ENCODE measurements around the gene SOWAHA. TPM values are rescaled to one million over a fixed set of nuclear protein-coding genes. Genes with fewer than 3 reads are reported as not detected.

The SOWAHA gene
- polyA plus RNA-seq, 2 of the 4 experiments (the other 2 are of a cell fraction): 0.06 to 0.10 TPM

DNA sequence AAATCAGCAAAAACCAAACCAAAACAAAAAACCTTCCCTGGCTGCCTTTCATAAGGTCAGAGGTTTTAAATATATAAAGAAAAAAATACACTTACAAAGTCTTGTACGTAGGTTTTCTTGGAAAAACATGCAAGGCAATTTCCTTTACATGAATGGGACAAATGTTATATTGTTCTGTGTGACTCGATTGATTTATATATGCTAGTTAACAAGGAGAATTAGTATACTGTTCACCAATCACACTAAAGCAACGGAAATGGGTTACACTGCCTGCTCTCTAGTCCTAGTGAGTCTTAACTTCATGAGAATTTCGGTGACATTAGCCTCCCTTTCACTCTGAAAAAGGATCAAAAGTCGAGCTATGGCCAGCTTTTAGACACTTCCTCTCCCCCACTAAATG, 47.6 kb downstream of the SOWAHA start:
- CTCF ChIA-PET: interaction anchor here (4.0 to 7.6 kb wide), 2 partner anchors 9 to 32 kb away, joined by 13 to 69 read pairs; partner anchors contain the start of gene SHROOM1
- Histone ChIP-seq H3K27ac (no peak overlapping the region), H3K4me2 (no peak overlapping the region), H3K4me3 (no peak overlapping the region), H3K9me3 (no peaks in the 10 kb centered on the region), H3K4me1 (peaks cover 4% of the 10 kb centered on the region; the same call in 1 of the 3 replicates)
- POLR2A ChIA-PET: no interaction called here
- ATAC-seq (no peak), DNase-seq (ENCODE audit: low read depth in 1 of 2, low spot score in 1 of 2) (no peak), FAIRE-seq (no peak)
- TF ChIP-seq HOXB5 (CRISPR knock-in tag; IDR thresholded peaks at IDR 0.05) (no peak), TP53 (CRISPR knock-in tag; IDR thresholded peaks at IDR 0.05) (no peak), BCL3 (IDR thresholded peaks at IDR 0.05) (no peak), ATOH8 (CRISPR knock-in tag; IDR thresholded peaks at IDR 0.05; ENCODE audit: low read depth) (no peak), JUNB (IDR thresholded peaks at IDR 0.05) (no peak), HOXB13 (CRISPR knock-in tag; IDR thresholded peaks at IDR 0.05; ENCODE audit: low read depth) (no peak), RARB (CRISPR knock-in tag; IDR thresholded peaks at IDR 0.05) (no peak), POLR2AphosphoS2 (conservative IDR thresholded peaks at IDR 0.05; ENCODE audit: low read length) (no peak), MAX (IDR thresholded peaks at IDR 0.05) (no peak), TFCP2L1 (CRISPR knock-in tag; IDR thresholded peaks at IDR 0.05) (no peak), SREBF2 (IDR thresholded peaks at IDR 0.05) (no peak), CTCF (IDR thresholded peaks at IDR 0.05) (no peak), HEYL (CRISPR knock-in tag; IDR thresholded peaks at IDR 0.05) (no peak), CBX8 (IDR thresholded peaks at IDR 0.05) (no peak), CHD4 (IDR thresholded peaks at IDR 0.05; ENCODE audit: borderline replicate concordance) (no peak), ZNF302 (CRISPR knock-in tag; IDR thresholded peaks at IDR 0.05) (no peak)
- TF ChIP-seq, protein P1, sequence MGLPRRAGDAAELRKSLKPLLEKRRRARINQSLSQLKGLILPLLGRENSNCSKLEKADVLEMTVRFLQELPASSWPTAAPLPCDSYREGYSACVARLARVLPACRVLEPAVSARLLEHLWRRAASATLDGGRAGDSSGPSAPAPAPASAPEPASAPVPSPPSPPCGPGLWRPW (IDR thresholded peaks at IDR 0.05): no peak
- WGBS (ENCODE audit: missing lambda C conversion rate): 13% methylated on average over 5 of the region's 5 CpGs

- POLR2A ChIA-PET: interaction anchor here (0.6 to 1.4 kb wide), 8 partner anchors 23 to 186 kb away, joined by 3 to 9 read pairs (median 4); partner anchors contain the start of genes HSPA4 and SHROOM1
- WGBS (ENCODE audit: missing lambda C conversion rate): 43% methylated on average over 29 of the region's 30 CpGs
- TF ChIP-seq EHF (CRISPR knock-in tag; IDR thresholded peaks at IDR 0.05): no peak
- no peak for TF ChIP-seq HEYL (CRISPR knock-in tag; IDR thresholded peaks at IDR 0.05)
- peak; percentile 36; the same call in 1 of the 2 replicates for TF ChIP-seq PHF8 (IDR thresholded peaks at IDR 0.05; ENCODE audit: borderline replicate concordance, low read depth)
- no peak for TF ChIP-seq HOXB5 (CRISPR knock-in tag; IDR thresholded peaks at IDR 0.05)
- 0 out of 2 replicates have a peak, but pooled peaks have one; percentile 54 for TF ChIP-seq ATOH8 (CRISPR knock-in tag; IDR thresholded peaks at IDR 0.05; ENCODE audit: low read depth)
- no peak for TF ChIP-seq NFE2L2 (conservative IDR thresholded peaks at IDR 0.05; ENCODE audit: low read length)
- TF ChIP-seq MAX (IDR thresholded peaks at IDR 0.05): no peak; the same call in 1 of the 2 replicates
- no peak for TF ChIP-seq GATA3 (IDR thresholded peaks at IDR 0.05; ENCODE audit: borderline replicate concordance)
- TF ChIP-seq USF2 (IDR thresholded peaks at IDR 0.05): 0 out of 2 replicates have a peak, but pooled peaks have one; percentile 11
- no peak for TF ChIP-seq EP300 (IDR thresholded peaks at IDR 0.05)
- TF ChIP-seq ZSCAN20 (CRISPR knock-in tag; IDR thresholded peaks at IDR 0.05): no peak
- TF ChIP-seq RCOR1 (IDR thresholded peaks at IDR 0.05; ENCODE audit: low read depth, low read length): no peak
- TF ChIP-seq TP53 (CRISPR knock-in tag; IDR thresholded peaks at IDR 0.05): peak; percentile 84; the same call in 1 of the 2 replicates
- no peak for TF ChIP-seq ZC3H11A (IDR thresholded peaks at IDR 0.05)
- TF ChIP-seq FOSB (CRISPR knock-in tag; IDR thresholded peaks at IDR 0.05): no peak
- TF ChIP-seq HDAC2 (IDR thresholded peaks at IDR 0.05): no peak
- TF ChIP-seq BCL3 (IDR thresholded peaks at IDR 0.05): no peak
- no peak for TF ChIP-seq JUNB (IDR thresholded peaks at IDR 0.05)
- no peak for TF ChIP-seq MAZ (IDR thresholded peaks at IDR 0.05; ENCODE audit: borderline replicate concordance, low read depth, low read length)
Measured at GRCh38 chr5:132865668-132866341, 52.7 kb downstream of the SOWAHA start.

More at GRCh38 chr5:132865668-132866341, 52.7 kb downstream of the SOWAHA start:
- Histone ChIP-seq H3K4me3 (peak overlapping the region; percentile 73), H3K4me2 (peak overlapping the region; percentile 92), H3K27ac (peak overlapping the region; percentile 92 to 95), H3K4me1 (peaks cover 12% of the 10 kb centered on the region; the same call in 1 of the 3 replicates), H3K9me3 (no peaks in the 10 kb centered on the region)
- FAIRE-seq (no peak), DNase-seq (ENCODE audit: low read depth in 1 of 2, low spot score in 1 of 2) (no peak), ATAC-seq (peak; percentile 60 to 71; a peak in 5 of 6 replicates)
- CTCF ChIA-PET: interaction anchor here (0.6 to 7.6 kb wide), 10 partner anchors 9 to 339 kb away, joined by 3 to 69 read pairs (median 5); partner anchors contain the start of gene SHROOM1
